K562 (cell line): ENCODE measurements around the gene SNX15. TPM values are rescaled to one million over a fixed set of nuclear protein-coding genes. Genes with fewer than 3 reads are reported as not detected.

ENCODE experiments used
- ATAC-seq: fragments of 200-7000 bp; cut with Tn5 transposase; 3 replicates; pipeline ENCODE4 v1.9.1; 2020; ENCODE audit warnings: moderate library complexity
- BruUV-seq: library from RNA; stranded (reverse); fragments of 400-500 nt; replicated peaks from 2 replicates; lab custom pipeline; 2021; lab: Mats Ljungman, UMichigan
- CTCF ChIA-PET: fragments of 300-600 bp; formaldehyde crosslinking; extraction: SDS; loops from one replicate; lab custom pipeline; 2021; ENCODE audit warnings: low intra/inter-chr PET ratio; lab: Yijun Ruan, JAX
- POLR2A ChIA-PET: fragments of 300-600, 350-650 bp; sonication (Branson Sonifier 250); formaldehyde crosslinking; extraction: SDS; loops from one replicate; lab custom pipeline; 2021; ENCODE audit warnings: antibody characterized with exemption, inconsistent platforms; lab: Yijun Ruan, JAX
- DNase-seq, 4 experiments: peaks; one replicate each; pipeline versions ENCODE4 v3.0.0 to v3.0.0-alpha.2; 2011 to 2018; ENCODE audit warnings: low spot score in 3 of 4, mixed read lengths in 3 of 4; ENCODE audit errors: extremely low read depth in 1 of 4
- FAIRE-seq: peaks from 2 replicates; lab custom pipeline; 2011; peaks lifted over from hg19 to GRCh38; lab: Jason Lieb, UNC
- H2AFZ ChIP-seq: 2 replicates; pipeline ENCODE4 v1.6.0; 2011; ENCODE audit warnings: low read depth, low read length, control low read depth, inconsistent platforms
- H3K27ac ChIP-seq: fragments of 200-600 bp; 3 replicates; pipeline ENCODE4 v1.8.0; 2011; ENCODE audit warnings: low read depth, mild to moderate bottlenecking, control low read depth, inconsistent platforms, low read length, moderate library complexity, mixed read lengths; ENCODE audit errors: extremely low read depth
- H3K27me3 ChIP-seq, 2 experiments: fragments of 300-600 bp in 1 of 2; 2 replicates in 1 of 2; 3 replicates in 1 of 2; pipeline versions ENCODE4 v1.6.0 to v1.8.0; 2011; ENCODE audit warnings: inconsistent platforms in 2 of 2, low read length in 2 of 2, mild to moderate bottlenecking in 1 of 2, mixed read lengths in 1 of 2, moderate library complexity in 1 of 2; ENCODE audit not compliant: control insufficient read depth in 2 of 2, insufficient read depth in 2 of 2
- H3K36me3 ChIP-seq: fragments of 300-600 bp; 3 replicates; pipeline ENCODE4 v1.8.0; 2011; ENCODE audit warnings: mild to moderate bottlenecking, low read length, inconsistent platforms; ENCODE audit not compliant: control insufficient read depth, insufficient read depth
- H3K4me1 ChIP-seq, 2 experiments: fragments of 200-600 bp in 1 of 2; replicated peaks in 1 of 2; 2 replicates in 1 of 2; 3 replicates in 1 of 2; pipeline versions ENCODE4 v1.5.1 to v1.8.0; 2011; ENCODE audit warnings: inconsistent platforms in 2 of 2, low read length in 2 of 2, mild to moderate bottlenecking in 1 of 2, mixed read lengths in 1 of 2, moderate library complexity in 1 of 2; ENCODE audit not compliant: control insufficient read depth in 2 of 2, insufficient read depth in 2 of 2
- H3K4me2 ChIP-seq: 2 replicates; pipeline ENCODE4 v1.6.1; 2011; ENCODE audit warnings: low read length, control low read depth, inconsistent platforms, mixed read lengths; ENCODE audit not compliant: insufficient read depth
- H3K4me3 ChIP-seq: fragments of 200-600 bp; sonication (generic), shearing (Covaris generic); 2 replicates; pipeline ENCODE4 v1.5.1; 2016; ENCODE audit warnings: control low read depth, inconsistent platforms
- H3K79me2 ChIP-seq: fragments of 200-600 bp; 3 replicates; pipeline ENCODE4 v1.8.0; 2011; ENCODE audit warnings: low read length, inconsistent platforms; ENCODE audit not compliant: control insufficient read depth, insufficient read depth
- H3K9ac ChIP-seq, 2 experiments: 2 replicates each; pipeline versions ENCODE4 v1.6.0 to v1.6.1; 2011; ENCODE audit warnings: low read depth in 2 of 2, low read length in 2 of 2, control low read depth in 1 of 2, inconsistent platforms in 1 of 2, mild to moderate bottlenecking in 1 of 2, mixed read lengths in 1 of 2; ENCODE audit not compliant: insufficient read depth in 1 of 2
- H3K9me1 ChIP-seq: one replicate; pipeline ENCODE4 v1.6.0; 2011; ENCODE audit warnings: inconsistent platforms, mild to moderate bottlenecking, low read length, moderate library complexity; ENCODE audit not compliant: control insufficient read depth, insufficient read depth
- H3K9me3 ChIP-seq: replicated peaks from 2 replicates; pipeline ENCODE4 v1.5.1; 2011; ENCODE audit warnings: low read depth, low read length, inconsistent platforms; ENCODE audit not compliant: control insufficient read depth, insufficient read depth
- H4K20me1 ChIP-seq: replicated peaks from 2 replicates; pipeline ENCODE4 v1.6.1; 2011; ENCODE audit warnings: low read length, inconsistent platforms, mixed read lengths; ENCODE audit not compliant: control insufficient read depth, insufficient read depth
- CBX2 ChIP-seq: fragments of 200-600 bp; sonication (generic); IDR thresholded peaks from one replicate; pipeline ENCODE4 v1.6.1; 2012; ENCODE audit warnings: mild to moderate bottlenecking, low read length, inconsistent platforms; ENCODE audit not compliant: insufficient read depth, poor library complexity, severe bottlenecking
- CEBPB ChIP-seq: fragments of 450-650 bp; IDR thresholded peaks from 2 replicates; pipeline ENCODE4 v1.6.1; 2016; ENCODE audit warnings: missing genetic modification characterization, missing compliant biosample characterization
- GTF2F1 ChIP-seq: IDR thresholded peaks from 2 replicates; pipeline ENCODE4 v1.6.1; 2011; ENCODE audit warnings: low read depth, low read length, improper control_type of control experiment
- KAT7 ChIP-seq: sonication (generic); formaldehyde crosslinking; IDR thresholded peaks from 2 replicates; pipeline ENCODE4 v1.8.0; 2022; ENCODE audit warnings: missing genetic modification reagents, mild to moderate bottlenecking, borderline replicate concordance
- NFYB ChIP-seq: IDR thresholded peaks from 2 replicates; pipeline ENCODE4 v1.6.1; 2011; ENCODE audit warnings: mild to moderate bottlenecking, moderate library complexity; ENCODE audit not compliant: insufficient read length; ENCODE audit errors: extremely low read depth
- PCBP2 ChIP-seq: fragments of 200-400 bp; formaldehyde crosslinking; IDR thresholded peaks from 2 replicates; pipeline ENCODE4 v1.6.1; 2018; ENCODE audit warnings: low read length, low read depth, mild to moderate bottlenecking, moderate library complexity; ENCODE audit not compliant: poor library complexity, severe bottlenecking
- POLR2A ChIP-seq: fragments of 450-650 bp; conservative IDR thresholded peaks from 2 replicates; pipeline ENCODE4 v1.6.1; 2016
- RBM17 ChIP-seq: fragments of 200-400 bp; formaldehyde crosslinking; IDR thresholded peaks from 2 replicates; pipeline ENCODE4 v1.6.1; 2017; ENCODE audit warnings: low read depth, mild to moderate bottlenecking, low read length, borderline replicate concordance
- RBM25 ChIP-seq: fragments of 200-400 bp; formaldehyde crosslinking; IDR thresholded peaks from 2 replicates; pipeline ENCODE4 v1.6.1; 2018; ENCODE audit warnings: low read length, low read depth, moderate library complexity; ENCODE audit not compliant: severe bottlenecking
- SMARCC2 ChIP-seq: fragments of 450-650 bp; IDR thresholded peaks from 2 replicates; pipeline ENCODE4 v1.6.1; 2017; ENCODE audit warnings: antibody characterized with exemption, moderate library complexity, mild to moderate bottlenecking, low read depth
- ZBTB1 ChIP-seq: sonication (generic); formaldehyde crosslinking; IDR thresholded peaks from 2 replicates; pipeline ENCODE4 v1.8.1; 2023; ENCODE audit warnings: missing genetic modification reagents, low read depth, mild to moderate bottlenecking, borderline replicate concordance
- ZNF124 ChIP-seq: sonication (generic); formaldehyde crosslinking; IDR thresholded peaks from 2 replicates; pipeline ENCODE4 v1.8.1; 2022; ENCODE audit warnings: missing genetic modification reagents
- WGBS: fragments of 100-300 bp; shearing (Covaris generic); methylation state at CpG from one replicate; pipeline ENCODE4 v1.1.6; 2016; ENCODE audit warnings: low coverage, mixed read lengths; ENCODE audit not compliant: insufficient coverage; ENCODE audit errors: missing lambda C conversion rate; 5-methylcytosine and 5-hydroxymethylcytosine counted together
- in situ Hi-C: fragments of 300-500 bp; cut with MboI; formaldehyde crosslinking; loops from 4 replicates; pipeline ENCODE4 v1.15.0; 2018; ENCODE audit warnings: inconsistent platforms, mixed read lengths
- intact Hi-C: fragments of 100-400 bp; cut with micrococcal nuclease; formaldehyde crosslinking; loops from 2 replicates; pipeline ENCODE4 v1.14.2; 2022
- polyA plus RNA-seq, 8 experiments: library from polyadenylated mRNA; depleted of rRNA in 4 of 8; stranded (reverse) in 5 of 8; unstranded in 3 of 8; fragments of >200 nt; fragmentation: Nextera tagmentation in 2 of 8; fragmentation: Illumina TruSeq in 1 of 8; extraction: Ambion mirVana in 2 of 8; extraction: Trizol in 1 of 8; gene quantifications; 2 replicates each; pipeline versions ENCODE4 v1.2.1 to v1.2.3, GENCODE V29; 2011 to 2014; ENCODE audit warnings: inconsistent platforms in 1 of 8, missing spikeins in 1 of 8
- total RNA-seq, 7 experiments: library from RNA; depleted of rRNA in 6 of 7; stranded (reverse); fragments of >200 nt in 6 of 7; fragmentation: Illumina TruSeq in 2 of 7; extraction: Trizol in 2 of 7; gene quantifications; 2 replicates each; pipeline versions ENCODE4 v1.2.1 to v1.2.3, GENCODE V29; 2011 to 2021; ENCODE audit warnings: low replicate concordance in 1 of 7
- TF ChIP-seq, protein P1 (sequence below): IDR thresholded peaks from 2 replicates; pipeline ENCODE4 v1.6.1; 2012; ENCODE audit warnings: low read depth, low read length, improper control_type of control experiment, borderline replicate concordance
- TF ChIP-seq, protein P2 (sequence below): sonication (generic); formaldehyde crosslinking; IDR thresholded peaks from 2 replicates; pipeline ENCODE4 v1.8.0; 2022; ENCODE audit warnings: missing genetic modification reagents, mild to moderate bottlenecking, moderate library complexity, borderline replicate concordance
- TF ChIP-seq, protein P3 (sequence below): fragments of 450-650 bp; IDR thresholded peaks from 2 replicates; pipeline ENCODE4 v1.6.1; 2017; ENCODE audit warnings: mild to moderate bottlenecking, moderate library complexity
- TF ChIP-seq, protein P4 (sequence below): sonication (generic); formaldehyde crosslinking; IDR thresholded peaks from 2 replicates; pipeline ENCODE4 v1.9.0; 2022; ENCODE audit warnings: mild to moderate bottlenecking, missing genetic modification reagents

Gene SNX15
- total and polyA plus RNA-seq, 9 of the 15 experiments (the other 6 are each of a cell fraction or from before 2014, with no cell fraction given) = 1.8 to 27.8 (median 15.2) TPM

DNA sequence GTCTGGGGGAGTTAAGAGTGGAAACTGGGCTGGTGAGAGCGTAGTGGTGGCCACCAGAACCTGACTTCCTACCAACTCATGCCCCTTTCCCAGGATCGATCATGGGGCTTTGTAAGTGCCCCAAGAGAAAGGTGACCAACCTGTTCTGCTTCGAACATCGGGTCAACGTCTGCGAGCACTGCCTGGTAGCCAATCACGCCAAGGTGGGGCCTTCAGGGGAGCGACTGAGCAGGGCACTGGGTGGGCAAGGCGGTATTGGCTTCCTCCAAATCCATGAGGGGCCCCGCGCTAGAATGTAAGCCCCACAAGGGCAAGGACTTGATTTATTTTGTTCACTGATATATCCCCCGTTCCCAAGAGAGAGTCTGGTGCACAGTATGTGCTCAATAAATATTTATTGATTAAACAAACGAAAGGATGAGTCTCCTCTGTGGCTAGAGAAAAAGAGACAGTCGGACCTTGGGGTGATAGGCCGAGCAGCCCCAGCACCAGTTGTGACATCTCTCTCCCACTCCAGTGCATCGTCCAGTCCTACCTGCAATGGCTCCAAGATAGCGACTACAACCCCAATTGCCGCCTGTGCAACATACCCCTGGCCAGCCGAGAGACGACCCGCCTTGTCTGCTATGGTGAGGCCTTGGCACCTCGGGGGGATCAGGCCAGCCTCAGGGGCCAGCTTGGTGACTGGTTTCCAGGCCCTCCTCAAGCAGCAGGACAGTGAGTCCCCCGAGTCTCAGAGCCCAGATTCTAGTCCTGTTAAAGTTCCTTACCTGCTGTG, 57.5 kb downstream of the SNX15 start:
- Histone ChIP-seq H3K36me3 (peaks cover 78% of the 10 kb centered on the region), H3K4me2 (peak overlapping the region; percentile 98), H3K4me3 (peak overlapping the region; percentile 81), H3K9me3 (no peaks in the 10 kb centered on the region), H3K4me1 (peaks cover 16 to 20% of the 10 kb centered on the region in 2 experiments), H3K9me1 (no peaks in the 10 kb centered on the region), H4K20me1 (no peaks in the 10 kb centered on the region; the same call in 1 of the 2 replicates), H3K9ac (peak overlapping the region; percentile 96), H3K27me3 (no peaks in the 10 kb centered on the region; a peak in 1 of 5 replicates), H3K79me2 (peaks cover 51% of the 10 kb centered on the region), H2AFZ (peak overlapping the region; percentile 89), H3K27ac (peak overlapping the region; percentile 90)
- ChIA-PET POLR2A (interaction anchor here (0.6 to 1.5 kb wide), 13 partner anchors 9 to 285 kb away, joined by 3 to 7 read pairs (median 4); partner anchors contain the start of genes TM7SF2 and ZNHIT2), CTCF (interaction anchor here (1.4 kb wide), 1 partner anchor 72 kb away, joined by 3 read pairs; no protein-coding TSS in a partner anchor)
- intact Hi-C loops (loop anchor here (5.0 kb wide), 1 partner anchor 57 kb away; the partner anchor contains the start of gene SNX15), in situ Hi-C loops (no loop called here)
- DNase-seq (no peak), FAIRE-seq (no peak), ATAC-seq (peak; percentile 16)
- WGBS = 25% methylated on average over 23 of the region's 23 CpGs
- TSS peak; percentile 72 for BruUV-seq
- no peak for TF ChIP-seq RBM17
- TF ChIP-seq, protein P1, sequence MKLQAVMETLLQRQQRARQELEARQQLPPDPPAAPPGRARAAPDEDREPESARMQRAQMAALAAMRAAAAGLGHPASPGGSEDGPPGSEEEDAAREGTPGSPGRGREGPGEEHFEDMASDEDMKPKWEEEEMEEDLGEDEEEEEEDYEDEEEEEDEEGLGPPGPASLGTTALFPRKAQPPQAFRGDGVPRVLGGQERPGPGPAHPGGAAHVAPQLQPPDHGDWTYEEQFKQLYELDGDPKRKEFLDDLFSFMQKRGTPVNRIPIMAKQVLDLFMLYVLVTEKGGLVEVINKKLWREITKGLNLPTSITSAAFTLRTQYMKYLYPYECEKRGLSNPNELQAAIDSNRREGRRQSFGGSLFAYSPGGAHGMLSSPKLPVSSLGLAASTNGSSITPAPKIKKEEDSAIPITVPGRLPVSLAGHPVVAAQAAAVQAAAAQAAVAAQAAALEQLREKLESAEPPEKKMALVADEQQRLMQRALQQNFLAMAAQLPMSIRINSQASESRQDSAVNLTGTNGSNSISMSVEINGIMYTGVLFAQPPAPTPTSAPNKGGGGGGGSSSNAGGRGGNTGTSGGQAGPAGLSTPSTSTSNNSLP = no peak
- TF ChIP-seq, protein P2, sequence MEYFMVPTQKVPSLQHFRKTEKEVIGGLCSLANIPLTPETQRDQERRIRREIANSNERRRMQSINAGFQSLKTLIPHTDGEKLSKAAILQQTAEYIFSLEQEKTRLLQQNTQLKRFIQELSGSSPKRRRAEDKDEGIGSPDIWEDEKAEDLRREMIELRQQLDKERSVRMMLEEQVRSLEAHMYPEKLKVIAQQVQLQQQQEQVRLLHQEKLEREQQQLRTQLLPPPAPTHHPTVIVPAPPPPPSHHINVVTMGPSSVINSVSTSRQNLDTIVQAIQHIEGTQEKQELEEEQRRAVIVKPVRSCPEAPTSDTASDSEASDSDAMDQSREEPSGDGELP (CRISPR knock-in tag) = no peak
- 0 out of 2 replicates have a peak, but pooled peaks have one; percentile 43 for TF ChIP-seq KAT7 (CRISPR knock-in tag)
- TF ChIP-seq, protein P3, sequence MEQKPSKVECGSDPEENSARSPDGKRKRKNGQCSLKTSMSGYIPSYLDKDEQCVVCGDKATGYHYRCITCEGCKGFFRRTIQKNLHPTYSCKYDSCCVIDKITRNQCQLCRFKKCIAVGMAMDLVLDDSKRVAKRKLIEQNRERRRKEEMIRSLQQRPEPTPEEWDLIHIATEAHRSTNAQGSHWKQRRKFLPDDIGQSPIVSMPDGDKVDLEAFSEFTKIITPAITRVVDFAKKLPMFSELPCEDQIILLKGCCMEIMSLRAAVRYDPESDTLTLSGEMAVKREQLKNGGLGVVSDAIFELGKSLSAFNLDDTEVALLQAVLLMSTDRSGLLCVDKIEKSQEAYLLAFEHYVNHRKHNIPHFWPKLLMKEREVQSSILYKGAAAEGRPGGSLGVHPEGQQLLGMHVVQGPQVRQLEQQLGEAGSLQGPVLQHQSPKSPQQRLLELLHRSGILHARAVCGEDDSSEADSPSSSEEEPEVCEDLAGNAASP = no peak
- TF ChIP-seq CBX2 = no peak
- peak; percentile 27; the same call in 1 of the 2 replicates for TF ChIP-seq ZBTB1 (CRISPR knock-in tag)
- no peak for TF ChIP-seq CEBPB (tag)
- TF ChIP-seq RBM25 = no peak
- TF ChIP-seq NFYB = peak; percentile 9
- no peak for TF ChIP-seq PCBP2
- TF ChIP-seq POLR2A = no peak
- TF ChIP-seq ZNF124 (CRISPR knock-in tag) = no peak
- TF ChIP-seq SMARCC2 = no peak
- TF ChIP-seq GTF2F1 = no peak
- TF ChIP-seq, protein P4, sequence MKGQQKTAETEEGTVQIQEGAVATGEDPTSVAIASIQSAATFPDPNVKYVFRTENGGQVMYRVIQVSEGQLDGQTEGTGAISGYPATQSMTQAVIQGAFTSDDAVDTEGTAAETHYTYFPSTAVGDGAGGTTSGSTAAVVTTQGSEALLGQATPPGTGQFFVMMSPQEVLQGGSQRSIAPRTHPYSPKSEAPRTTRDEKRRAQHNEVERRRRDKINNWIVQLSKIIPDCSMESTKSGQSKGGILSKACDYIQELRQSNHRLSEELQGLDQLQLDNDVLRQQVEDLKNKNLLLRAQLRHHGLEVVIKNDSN = peak; percentile 32; the same call in 1 of the 2 replicates
